HG02884 (cell line): Measurements from ENCODE around the gene KCTD19.

Experiments used
- ATAC-seq: cut with Tn5 transposase; IDR thresholded peaks from one replicate; pipeline ENCODE4 v1.9.1; 2021; ENCODE audit warnings: mild to moderate bottlenecking, moderate library complexity; ENCODE audit not compliant: unreplicated experiment

The KCTD19 gene

GRCh38 chr16:67283826-67284555 is 42.5 kb downstream of the KCTD19 start:
- no peak for ATAC-seq

- no peak for ATAC-seq
Measured at GRCh38 chr16:67283039-67283825, 43.3 kb downstream of the KCTD19 start.

GRCh38 chr16:67282447-67282805 is 44.1 kb downstream of the KCTD19 start:
- no peak for ATAC-seq

- no peak for ATAC-seq
Measured at GRCh38 chr16:67281536-67282446, 44.8 kb downstream of the KCTD19 start.

GRCh38 chr16:67280090-67281015 is 46.2 kb downstream of the KCTD19 start:
- no peak for ATAC-seq

GRCh38 chr16:67279296-67280089 is 47.0 kb downstream of the KCTD19 start, which contains the start of gene PLEKHG4:
Gene PLEKHG4, plus strand, starts transcription at chr16:67279532. Its CDS starts 513 bp downstream, at chr16:67280045.
- peak; percentile 72 for ATAC-seq

GRCh38 chr16:67278773-67279295 is 47.7 kb downstream of the KCTD19 start:
- ATAC-seq: peak; percentile 20

- ATAC-seq: no peak
Measured at GRCh38 chr16:67277999-67278772, 48.4 kb downstream of the KCTD19 start.

- ATAC-seq: no peak
Measured at GRCh38 chr16:67277294-67277998, 49.1 kb downstream of the KCTD19 start.

GRCh38 chr16:67275321-67275720 is 51.2 kb downstream of the KCTD19 start:
- no peak for ATAC-seq

GRCh38 chr16:67271446-67271845 is 55.1 kb downstream of the KCTD19 start:
- no peak for ATAC-seq

GRCh38 chr16:67270931-67271338 is 55.6 kb downstream of the KCTD19 start:
- ATAC-seq: no peak

- ATAC-seq: no peak
Measured at GRCh38 chr16:67269766-67270165, 56.8 kb downstream of the KCTD19 start.

- no peak for ATAC-seq
Measured at GRCh38 chr16:67268136-67268579, 58.4 kb downstream of the KCTD19 start.

- no peak for ATAC-seq
Measured at GRCh38 chr16:67265834-67266233, 60.7 kb downstream of the KCTD19 start.

- no peak for ATAC-seq
Measured at GRCh38 chr16:67264866-67265265, 61.7 kb downstream of the KCTD19 start.

GRCh38 chr16:67264277-67264676 is 62.3 kb downstream of the KCTD19 start:
- no peak for ATAC-seq

- no peak for ATAC-seq
Measured at GRCh38 chr16:67263201-67263600, 63.3 kb downstream of the KCTD19 start.
